Measurements from ENCODE around the gene S100A16.
"Not testable (repeated sequence)": the region's sequence is repeated elsewhere in the genome, so short reads cannot be mapped to it uniquely, and the experiment has no call there.

S100A16 gene, protein sequence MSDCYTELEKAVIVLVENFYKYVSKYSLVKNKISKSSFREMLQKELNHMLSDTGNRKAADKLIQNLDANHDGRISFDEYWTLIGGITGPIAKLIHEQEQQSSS

DNA sequence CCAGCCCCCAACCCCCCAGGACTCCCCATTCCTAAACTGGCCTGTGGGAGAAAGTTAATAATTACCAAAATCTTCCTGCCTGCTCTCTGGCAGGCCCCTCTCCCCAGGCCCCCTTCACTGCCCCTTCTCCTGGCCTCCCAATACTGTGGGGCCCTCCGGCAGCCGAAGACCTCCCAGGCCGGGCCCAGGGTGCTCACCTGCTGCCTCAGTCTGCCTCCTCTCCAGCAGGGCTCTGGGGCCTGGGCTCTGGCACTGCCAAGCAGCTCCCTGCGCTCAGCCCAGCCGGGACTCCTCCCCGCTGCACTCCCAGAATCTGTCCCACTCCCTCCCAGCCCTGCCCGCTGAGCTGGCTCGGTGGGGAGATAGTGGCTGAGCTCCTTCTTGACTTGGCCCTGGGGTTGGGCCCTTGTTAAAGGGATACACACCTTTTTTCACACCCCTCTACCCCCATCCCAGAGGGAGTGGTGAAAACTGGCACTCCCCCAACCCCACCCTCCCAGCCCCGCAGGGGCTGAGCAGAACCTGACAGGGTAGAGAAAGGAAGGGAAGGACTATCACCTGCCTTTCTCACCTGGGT, at the start of gene S100A16:
S100A16 (minus strand) TSS at position 383 of the 577 bp plus-strand sequence. CDS start 4,986 bp downstream, outside the sequence.
- peak; percentile 50 for DNase-seq (ENCODE audit: low read depth, low spot score)

DNA sequence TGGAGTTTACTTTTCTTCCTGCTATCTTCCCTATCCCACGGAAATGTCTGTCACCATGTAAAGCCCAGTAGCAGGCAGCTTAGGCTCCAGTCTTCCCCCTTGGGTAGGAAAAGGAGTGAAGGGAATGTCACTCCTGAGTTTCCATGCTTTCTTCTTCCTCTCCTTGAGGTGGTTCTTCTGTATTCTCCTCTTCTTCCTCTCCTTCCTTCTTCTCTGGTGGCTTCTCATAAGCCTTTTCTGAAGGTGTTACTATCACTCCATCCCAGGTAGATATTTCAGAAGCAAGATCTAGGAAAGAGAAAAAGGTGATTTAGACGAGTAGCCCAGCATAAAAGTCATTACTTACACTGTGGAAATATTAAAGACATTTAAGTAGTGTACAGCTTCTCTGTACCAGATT, 49.3 kb upstream of the S100A16 start:
- DNase-seq (ENCODE audit: low read depth, low spot score): no peak

DNA sequence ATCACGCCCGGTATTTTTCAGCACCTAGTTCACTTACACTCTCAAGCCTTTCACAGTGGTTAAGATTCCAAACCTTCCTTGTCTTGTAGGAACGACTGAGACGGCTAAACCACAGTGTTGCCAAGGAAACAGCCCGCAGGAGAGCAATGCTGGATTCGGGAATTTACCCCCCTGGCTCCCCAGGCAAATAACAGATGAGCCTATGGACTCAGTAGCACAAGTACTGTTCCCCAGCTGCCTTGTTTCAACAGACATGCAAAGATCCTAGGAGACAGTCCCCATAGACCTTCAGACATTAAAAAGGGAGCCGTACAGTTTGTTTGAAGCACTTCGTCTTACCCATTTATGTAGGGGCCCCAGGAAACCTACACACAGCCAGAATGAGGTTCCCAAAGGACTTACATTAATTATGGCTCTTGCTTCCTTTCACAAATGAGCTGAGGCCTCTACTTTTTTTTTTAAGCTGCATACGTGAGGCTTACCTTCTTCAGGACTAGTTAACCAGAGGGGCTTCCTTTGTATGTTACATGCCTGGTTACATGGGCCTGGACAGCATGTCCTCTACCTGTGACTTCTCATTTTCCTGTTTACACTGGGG, 48.3 kb upstream of the S100A16 start:
- peak; percentile 22 for DNase-seq (ENCODE audit: low read depth, low spot score)

DNA sequence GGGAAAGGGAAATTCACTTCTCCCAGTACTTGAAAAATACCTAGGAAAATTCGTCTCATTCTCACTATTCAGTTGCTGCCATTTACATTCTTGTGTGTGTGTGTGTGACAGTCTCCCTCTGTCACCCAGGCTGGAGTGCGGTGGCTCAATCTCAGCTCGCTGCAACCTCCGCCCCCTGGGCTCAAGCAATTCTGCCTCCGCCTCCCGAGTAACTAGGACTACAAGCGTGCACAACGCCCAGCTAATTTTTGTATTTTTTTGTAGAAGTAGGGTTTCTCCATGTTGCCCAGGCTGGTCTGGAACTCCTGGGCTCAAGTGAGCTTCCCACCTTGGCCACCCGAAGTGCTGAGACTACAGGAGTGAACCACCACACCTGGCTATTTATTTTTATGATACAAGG, 46.7 kb upstream of the S100A16 start:
- DNase-seq (ENCODE audit: low read depth, low spot score): peak; percentile 31

DNA sequence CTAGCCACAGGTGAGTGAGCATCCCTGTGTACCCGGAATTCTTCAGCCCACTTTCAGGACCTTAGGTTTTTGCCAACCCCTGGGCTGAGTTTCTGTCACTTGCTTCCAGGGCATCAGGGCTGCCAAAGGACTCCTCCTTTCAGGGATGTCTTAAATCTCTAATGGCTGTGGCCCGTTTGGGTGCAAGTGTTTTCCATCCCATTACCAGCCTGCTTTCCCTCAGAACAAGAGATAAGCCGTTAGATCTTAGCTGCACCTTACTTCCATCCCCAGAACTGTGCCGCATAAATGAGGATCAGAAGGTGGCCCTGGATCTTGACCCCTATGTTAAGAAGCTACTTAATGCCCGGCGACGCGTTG, 46.2 kb upstream of the S100A16 start:
- no peak for DNase-seq (ENCODE audit: low read depth, low spot score)

DNA sequence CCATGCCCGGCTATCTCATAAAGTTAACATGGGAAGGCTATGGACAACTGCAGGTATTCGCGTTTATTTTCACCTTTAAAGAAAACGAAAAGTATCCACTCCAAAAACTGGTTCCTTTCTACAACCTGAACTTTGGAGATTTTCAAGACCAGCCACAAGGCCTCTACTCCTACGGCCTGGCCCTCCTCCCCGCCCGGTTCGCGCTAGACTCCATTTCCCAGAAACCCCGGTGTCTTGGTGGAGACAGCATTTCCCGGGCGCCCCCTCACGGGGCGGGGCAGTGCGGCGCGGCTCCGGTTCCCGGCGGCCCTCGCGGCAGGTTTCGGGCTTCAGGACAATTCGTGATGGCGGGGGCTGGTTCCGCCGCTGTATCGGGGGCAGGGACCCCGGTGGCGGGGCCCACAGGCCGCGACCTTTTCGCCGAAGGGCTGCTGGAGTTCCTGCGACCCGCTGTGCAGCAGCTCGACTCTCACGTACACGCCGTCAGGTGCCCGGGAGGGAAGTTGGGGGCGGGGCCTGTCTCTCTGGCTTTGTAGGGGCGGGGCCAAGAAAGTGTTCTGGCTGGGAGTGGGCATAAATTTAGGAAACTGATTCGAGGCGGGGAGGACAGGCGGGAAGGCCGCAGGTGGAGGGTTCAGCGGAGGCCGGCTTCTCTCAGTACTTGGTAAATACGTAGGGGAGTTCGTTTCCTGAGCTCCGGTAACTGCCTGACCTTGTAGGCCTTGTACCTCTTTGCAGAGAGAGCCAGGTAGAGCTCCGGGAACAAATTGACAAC, 45.6 kb upstream of the S100A16 start, which contains the start of gene SNAPIN:
SNAPIN (plus strand) TSS at position 304 of the 775 bp plus-strand sequence; CDS start at position 345, 41 bp downstream.
- DNase-seq (ENCODE audit: low read depth, low spot score): peak; percentile 93

DNA sequence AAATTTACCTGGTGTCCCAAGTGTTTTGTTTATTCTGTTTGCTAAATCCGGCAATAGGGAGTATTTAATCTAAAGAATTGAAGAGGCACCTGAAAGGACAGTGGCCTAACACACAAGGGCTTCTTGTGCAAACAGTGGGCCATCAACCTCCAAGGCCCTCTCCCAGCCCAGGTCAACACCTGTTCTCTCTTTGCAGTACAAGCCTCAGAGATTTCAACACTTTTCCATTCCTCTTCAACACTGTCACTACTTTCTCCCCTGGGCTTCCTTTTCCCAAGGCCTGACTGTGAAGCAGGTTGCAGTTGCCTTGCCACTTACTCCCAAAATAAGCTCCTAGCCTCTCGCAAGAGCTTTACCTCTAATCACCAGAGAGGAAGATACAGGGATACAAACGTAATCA, 42.4 kb upstream of the S100A16 start:
- no peak for DNase-seq (ENCODE audit: low read depth, low spot score)

DNA sequence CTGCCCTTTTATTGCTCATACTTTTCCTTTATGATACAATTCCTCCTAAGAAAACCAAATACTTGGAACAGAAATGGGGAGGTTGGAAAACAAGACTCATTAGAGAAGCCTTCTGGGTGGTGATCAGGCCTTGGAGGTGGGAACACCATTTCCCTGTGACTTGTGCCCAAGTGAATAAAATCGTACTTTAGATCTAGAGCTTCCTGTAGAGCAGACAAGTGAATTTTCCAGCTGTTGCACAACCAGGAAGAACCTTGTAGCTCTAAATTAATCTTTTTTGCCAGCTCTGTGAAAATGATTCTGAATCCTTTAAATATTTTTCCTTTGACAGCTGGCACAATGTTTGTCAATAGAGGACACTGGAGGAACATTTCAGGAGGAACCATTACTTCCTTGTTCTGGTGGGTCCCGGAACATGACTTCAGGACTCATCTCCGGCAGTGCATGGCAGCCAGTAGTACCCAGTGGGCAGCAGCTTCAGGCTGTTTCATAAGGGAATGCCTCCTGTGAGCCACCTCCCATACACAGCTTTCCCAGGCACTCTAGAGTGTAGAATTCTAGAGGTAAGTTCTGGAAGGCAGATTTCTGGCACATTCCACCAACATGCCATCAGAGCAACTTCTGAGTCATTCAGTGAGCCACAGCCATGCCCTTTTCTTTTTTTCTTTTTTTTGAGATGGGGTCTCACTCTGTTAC, 40.0 kb upstream of the S100A16 start:
- no peak for DNase-seq (ENCODE audit: low read depth, low spot score)

DNA sequence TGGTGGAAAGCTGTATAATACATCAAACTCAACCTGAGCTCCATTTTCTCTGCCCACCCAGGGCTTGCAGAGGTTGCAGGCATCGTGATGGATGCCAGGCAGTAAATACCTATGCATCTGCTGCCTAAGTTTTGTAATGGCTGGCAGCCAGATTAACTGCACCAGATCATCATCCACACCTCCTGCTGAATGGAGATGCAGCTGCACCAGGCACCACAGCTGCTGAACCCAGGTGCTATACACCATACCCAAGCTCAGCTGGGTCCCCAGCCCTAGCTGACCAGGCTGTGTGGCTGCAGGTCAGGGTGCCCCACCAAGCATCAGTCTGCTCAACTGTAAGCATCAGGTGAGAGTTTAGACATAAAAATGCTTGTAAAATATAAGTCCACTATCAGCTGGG, 38.8 kb upstream of the S100A16 start:
- no peak for DNase-seq (ENCODE audit: low read depth, low spot score)

DNA sequence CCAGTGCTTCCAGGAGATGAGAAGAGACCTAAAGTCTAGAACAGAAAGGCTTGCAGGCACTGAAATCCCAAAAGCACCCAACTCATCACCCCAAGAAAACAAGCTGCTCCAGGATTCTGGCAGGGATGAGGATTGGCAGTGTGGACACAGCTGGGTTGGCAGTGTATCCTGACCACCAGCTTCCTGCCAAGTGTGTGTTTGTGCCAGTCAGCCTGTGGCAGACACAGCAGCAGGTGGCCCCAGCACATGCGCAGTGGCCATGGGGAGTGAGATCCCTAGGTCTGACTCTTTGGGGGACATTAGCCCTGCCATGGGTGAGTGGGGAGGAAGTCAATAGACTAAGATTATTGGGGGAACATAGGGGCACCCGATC, 36.9 kb upstream of the S100A16 start:
- DNase-seq (ENCODE audit: low read depth, low spot score): no peak

DNA sequence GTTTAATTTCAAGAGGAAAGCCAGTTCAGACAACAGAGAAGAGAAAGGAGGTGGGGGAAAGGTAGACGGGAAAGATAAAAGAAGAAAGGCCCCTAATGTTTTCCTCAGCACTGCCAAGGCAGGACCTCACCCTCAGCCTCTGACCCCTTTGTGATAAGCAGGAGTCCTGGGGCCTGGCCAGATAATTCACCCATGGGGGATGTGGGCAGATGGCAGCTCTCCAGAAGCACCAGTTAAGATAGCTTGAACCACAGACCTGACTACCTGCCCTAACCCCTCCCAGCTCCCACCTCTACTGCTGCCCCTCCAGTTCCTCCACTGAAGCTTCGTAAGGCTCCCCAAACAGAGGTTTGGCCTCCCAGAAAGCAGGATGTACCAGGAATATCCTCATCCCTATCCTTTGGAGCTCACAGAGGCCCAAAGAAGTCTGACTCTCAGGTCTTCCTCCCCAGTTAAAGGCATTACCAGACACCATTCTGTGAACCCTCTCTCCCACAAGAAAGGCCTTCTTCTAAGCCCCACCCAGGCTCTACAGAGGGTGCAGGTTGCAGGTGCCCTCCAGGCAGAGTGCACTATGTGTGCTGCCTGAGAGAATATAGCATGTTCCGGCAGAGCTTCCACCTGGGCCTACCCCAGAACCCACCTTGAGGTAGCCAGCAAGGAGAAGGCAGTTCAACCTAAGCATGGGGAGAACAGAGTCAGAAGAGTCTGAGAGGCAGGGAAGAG, 36.4 kb upstream of the S100A16 start:
- no peak for DNase-seq (ENCODE audit: low read depth, low spot score)

DNA sequence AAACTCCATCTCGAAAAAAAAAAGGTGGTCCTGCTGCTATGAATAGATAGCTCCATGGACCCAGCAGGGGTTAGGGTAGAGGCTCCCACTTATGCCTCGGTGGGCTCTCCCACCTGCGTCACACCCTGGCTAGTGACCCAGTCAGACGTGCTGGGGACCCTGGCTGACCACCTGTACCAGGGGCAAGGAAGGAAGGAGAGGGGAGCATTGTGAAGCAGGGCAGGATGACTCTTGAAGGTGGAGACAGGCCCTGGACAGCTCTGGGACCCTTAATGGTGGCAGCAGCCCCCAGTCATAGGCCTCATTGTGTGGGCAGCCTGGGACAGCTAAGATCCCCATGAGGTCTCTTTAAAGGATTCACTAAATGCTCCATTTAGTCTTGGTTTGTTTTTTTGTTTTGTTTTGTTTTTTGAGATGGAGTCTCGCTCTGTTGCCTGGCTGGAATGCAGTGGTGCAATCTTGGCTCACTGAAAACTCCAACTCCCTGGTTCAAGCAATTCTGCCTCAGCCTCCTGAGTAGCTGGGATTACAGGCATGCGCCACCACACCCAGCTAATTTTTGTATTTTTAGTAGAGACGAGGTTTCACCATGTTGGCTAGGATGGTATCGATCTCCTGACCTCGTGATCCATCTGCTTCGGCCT, 35.2 kb upstream of the S100A16 start:
- no peak for DNase-seq (ENCODE audit: low read depth, low spot score)

DNA sequence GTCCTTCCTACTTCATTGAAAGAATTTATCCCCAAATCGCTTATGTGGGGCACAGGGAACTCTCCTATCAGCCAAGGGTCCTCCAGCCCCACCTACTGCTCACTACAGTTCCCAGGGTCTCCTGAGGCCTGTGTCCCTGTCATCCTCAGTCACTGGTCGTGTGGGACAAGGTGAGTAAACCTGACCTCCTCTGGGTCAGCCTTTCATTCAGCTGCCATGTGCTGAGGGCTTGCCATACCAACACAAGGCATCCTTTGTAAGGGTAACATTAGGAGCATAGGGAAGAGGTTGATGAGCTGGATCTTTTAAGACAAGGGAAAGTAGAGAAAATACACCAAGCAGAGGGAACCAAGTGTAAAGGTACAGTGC, 34.4 kb upstream of the S100A16 start:
- no peak for DNase-seq (ENCODE audit: low read depth, low spot score)

DNA sequence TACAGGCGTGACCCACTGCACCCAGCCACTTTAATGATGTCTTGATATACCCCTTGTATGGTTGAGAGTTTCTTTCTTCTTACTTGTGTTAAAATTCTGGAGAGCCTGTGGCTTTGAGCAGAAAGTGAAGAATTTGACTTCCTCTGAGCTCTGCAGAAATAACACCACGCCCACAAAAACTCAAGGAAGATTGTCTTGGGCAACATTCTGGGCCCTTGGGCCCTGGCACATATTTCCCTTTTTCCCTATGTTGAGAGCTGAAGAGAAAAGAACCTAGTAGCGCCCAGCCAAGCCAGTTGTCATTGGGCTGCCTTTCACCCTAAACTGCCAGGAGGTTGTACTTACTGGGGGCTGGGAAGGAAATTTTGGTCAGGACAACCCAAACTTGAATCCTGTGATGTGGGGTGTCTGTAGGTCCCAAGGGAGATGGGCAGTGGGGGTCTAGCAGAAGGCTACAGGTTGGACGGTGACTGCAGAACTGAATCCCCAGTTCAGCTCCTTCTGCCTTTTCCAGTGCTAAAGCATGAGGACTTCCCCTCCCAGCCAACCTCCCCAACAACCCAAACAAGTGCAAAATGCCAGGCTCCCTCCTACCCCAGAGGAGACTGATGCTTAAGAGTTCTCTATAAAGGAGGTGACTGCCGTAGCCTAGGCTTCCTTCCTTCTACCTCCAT, 33.9 kb upstream of the S100A16 start:
- no peak for DNase-seq (ENCODE audit: low read depth, low spot score)

DNA sequence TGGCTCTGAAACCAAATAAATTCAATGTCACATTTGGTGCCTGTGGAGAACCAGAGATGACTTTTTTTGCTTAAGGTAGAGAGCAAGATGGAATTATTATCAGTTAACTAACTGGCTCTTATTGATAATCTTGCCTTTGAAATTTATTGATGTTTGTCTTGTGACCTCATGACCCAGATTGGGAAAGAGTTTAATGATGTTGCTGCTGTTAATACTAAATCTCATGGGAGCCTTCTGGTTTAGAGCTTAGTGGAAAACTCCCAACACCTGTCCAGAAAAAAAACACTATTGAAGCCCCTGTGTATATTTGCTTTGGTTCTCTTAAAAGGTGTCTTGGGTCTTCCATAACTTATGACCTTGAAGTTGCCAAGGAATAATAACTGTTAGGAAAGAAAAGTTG, 30.9 kb upstream of the S100A16 start:
- DNase-seq (ENCODE audit: low read depth, low spot score): no peak

DNA sequence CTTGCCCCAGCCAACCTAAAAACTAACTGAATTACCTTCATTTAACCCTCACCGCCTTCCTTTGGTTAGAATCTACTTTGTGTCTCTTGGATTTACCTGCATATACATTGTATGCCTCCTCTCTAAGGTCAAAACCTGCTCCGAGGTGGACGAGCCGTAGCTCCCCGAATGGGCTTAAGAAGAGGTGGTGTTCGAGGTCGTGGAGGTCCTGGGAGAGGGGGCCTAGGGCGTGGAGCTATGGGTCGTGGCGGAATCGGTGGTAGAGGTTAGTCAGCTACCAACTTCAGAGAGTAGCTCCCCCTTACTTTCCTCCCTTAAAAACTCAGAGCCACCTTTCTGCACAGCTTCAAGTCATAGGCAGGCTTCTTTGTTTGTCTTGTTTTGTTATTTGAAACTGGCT, 30.2 kb upstream of the S100A16 start:
- DNase-seq (ENCODE audit: low read depth, low spot score): no peak

DNA sequence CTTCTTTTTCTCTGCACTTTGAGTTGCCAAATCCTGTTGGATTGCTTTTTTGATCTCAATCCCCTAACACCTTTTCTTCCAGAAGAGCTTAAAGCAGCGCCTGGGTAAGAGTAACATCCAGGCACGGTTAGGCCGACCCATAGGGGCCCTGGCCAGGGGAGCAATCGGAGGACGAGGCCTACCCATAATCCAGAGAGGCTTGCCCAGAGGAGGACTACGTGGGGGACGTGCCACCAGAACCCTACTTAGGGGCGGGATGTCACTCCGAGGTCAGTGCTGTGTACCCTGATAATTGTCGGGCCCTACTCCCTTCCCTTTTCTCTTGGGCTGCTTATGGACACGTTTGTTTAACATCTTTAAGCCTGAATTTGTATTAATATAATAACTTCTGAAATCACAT, 29.2 kb upstream of the S100A16 start:
- no peak for DNase-seq (ENCODE audit: low read depth, low spot score)

DNA sequence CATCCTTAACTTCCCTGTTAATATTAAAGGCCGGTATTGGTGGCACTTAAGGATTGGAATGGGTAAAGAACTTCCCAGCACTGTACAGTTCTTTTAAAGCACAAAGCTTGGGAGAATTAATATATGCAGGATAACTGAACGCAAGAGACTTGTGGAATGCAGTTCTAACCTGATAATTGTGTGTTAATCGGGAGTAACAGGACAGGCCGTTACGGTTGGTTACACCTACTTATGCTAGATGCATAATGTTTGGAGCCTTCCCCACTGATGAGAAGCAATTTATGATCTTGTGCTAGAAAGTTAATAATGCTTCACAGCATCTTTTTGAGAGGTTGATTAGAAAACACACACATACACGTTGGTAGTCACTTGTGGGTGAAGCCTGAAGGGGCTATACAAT, 27.9 kb upstream of the S100A16 start:
- no peak for DNase-seq (ENCODE audit: low read depth, low spot score)

DNA sequence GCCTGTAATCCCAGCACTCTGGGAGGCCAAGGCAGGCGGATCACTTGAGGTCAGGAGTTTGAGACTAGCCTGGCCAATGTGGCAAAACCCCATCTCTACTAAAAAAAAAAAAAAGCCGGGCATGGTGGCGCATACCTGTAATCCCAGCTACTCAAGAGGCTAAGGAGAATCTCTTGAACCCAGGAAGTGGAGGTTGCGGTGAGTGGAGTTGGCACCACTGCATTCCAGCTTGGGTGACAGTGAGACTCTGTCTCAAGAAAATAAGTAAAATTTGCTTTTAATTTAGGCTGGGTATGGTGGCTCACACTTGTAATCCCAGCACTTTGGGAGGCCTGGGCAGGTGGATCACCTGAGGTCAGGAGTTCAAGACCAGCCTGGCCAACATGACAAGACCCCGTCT, 27.3 kb upstream of the S100A16 start:
- not testable (repeated sequence) for DNase-seq (ENCODE audit: low read depth, low spot score)

DNA sequence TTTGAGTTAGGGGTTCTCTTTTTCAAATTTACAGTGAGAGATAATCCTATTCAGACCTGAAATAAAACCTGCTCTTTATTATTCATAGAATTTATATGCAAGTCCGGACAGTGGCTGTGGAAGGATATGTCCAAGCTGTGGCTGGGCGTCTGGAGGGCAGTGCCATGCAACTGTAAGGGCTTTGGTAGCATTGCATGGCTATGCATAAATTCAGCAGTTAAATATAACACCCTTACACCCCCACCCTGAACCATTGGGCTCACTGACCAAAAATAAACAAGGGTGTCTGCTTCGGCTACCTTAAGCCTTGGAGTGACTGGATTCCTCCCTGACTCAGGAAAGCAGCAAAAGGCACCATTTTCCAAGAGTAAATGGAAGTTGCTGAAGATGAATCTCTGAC, 26.3 kb upstream of the S100A16 start:
- DNase-seq (ENCODE audit: low read depth, low spot score): no peak

DNA sequence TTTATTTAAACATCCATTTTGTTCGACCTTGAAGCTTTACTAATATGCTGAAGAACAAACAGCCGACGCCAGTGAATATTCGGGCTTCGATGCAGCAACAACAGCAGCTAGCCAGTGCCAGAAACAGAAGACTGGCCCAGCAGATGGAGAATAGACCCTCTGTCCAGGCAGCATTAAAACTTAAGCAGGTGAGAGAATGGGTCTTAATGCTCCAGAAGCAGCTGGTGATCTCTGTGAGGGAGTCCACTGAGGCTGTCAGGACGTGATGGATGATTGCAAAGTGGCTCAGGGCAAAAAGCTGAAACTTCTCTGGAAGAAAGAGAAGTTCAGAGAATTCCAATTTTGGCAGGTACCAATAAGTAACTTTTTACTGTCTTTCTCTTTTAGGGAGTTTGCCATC, 25.3 kb upstream of the S100A16 start:
- DNase-seq (ENCODE audit: low read depth, low spot score): no peak

Measured in ELF-1 (cell line).